ENCODE measurements around the gene CMTM7.

GRCh38 chr3:32395496-32395895, 3.8 kb downstream of the CMTM7 start:
- TF ChIP-seq CTCF (tag by site-specific recombination; IDR thresholded peaks at IDR 0.05) (no peak), REST (tag by site-specific recombination; IDR thresholded peaks at IDR 0.05) (no peak), OVOL3 (tag by site-specific recombination; IDR thresholded peaks at IDR 0.05) (no peak), ZNF148 (tag by site-specific recombination; IDR thresholded peaks at IDR 0.05; ENCODE audit: borderline replicate concordance) (no peak), ZFHX2 (tag by site-specific recombination; conservative IDR thresholded peaks at IDR 0.05) (no peak), ZFP69B (tag by site-specific recombination; IDR thresholded peaks at IDR 0.05) (no peak), ZNF639 (tag by site-specific recombination; IDR thresholded peaks at IDR 0.05) (no peak), MYNN (tag by site-specific recombination; IDR thresholded peaks at IDR 0.05; ENCODE audit: borderline replicate concordance) (no peak), ZNF302 (tag by site-specific recombination; IDR thresholded peaks at IDR 0.05; ENCODE audit: low read depth) (no peak), ZNF362 (tag by site-specific recombination; IDR thresholded peaks at IDR 0.05) (no peak)

Measured in HEK293 (cell line).